K562 (cell line): ENCODE data around the gene OLFML2B. TPM values are rescaled to one million over a fixed set of nuclear protein-coding genes. Genes with fewer than 3 reads are reported as not detected.

Experiments used
- ATAC-seq: fragments of 200-7000 bp; cut with Tn5 transposase; 3 replicates; pipeline ENCODE4 v1.9.1; 2020; ENCODE audit warnings: moderate library complexity
- BruUV-seq: library from RNA; stranded (reverse); fragments of 400-500 nt; replicated peaks from 2 replicates; lab custom pipeline; 2021; lab: Mats Ljungman, UMichigan
- CTCF ChIA-PET: fragments of 300-600 bp; formaldehyde crosslinking; extraction: SDS; loops from one replicate; lab custom pipeline; 2021; ENCODE audit warnings: low intra/inter-chr PET ratio; lab: Yijun Ruan, JAX
- POLR2A ChIA-PET: fragments of 300-600, 350-650 bp; sonication (Branson Sonifier 250); formaldehyde crosslinking; extraction: SDS; loops from one replicate; lab custom pipeline; 2021; ENCODE audit warnings: antibody characterized with exemption, inconsistent platforms; lab: Yijun Ruan, JAX
- DNase-seq, 4 experiments: peaks; one replicate each; pipeline versions ENCODE4 v3.0.0 to v3.0.0-alpha.2; 2011 to 2018; ENCODE audit warnings: low spot score in 3 of 4, mixed read lengths in 3 of 4; ENCODE audit errors: extremely low read depth in 1 of 4
- FAIRE-seq: peaks from 2 replicates; lab custom pipeline; 2011; peaks lifted over from hg19 to GRCh38; lab: Jason Lieb, UNC
- H2AFZ ChIP-seq: 2 replicates; pipeline ENCODE4 v1.6.0; 2011; ENCODE audit warnings: low read depth, low read length, control low read depth, inconsistent platforms
- H3K27ac ChIP-seq: fragments of 200-600 bp; 3 replicates; pipeline ENCODE4 v1.8.0; 2011; ENCODE audit warnings: low read depth, mild to moderate bottlenecking, control low read depth, inconsistent platforms, low read length, moderate library complexity, mixed read lengths; ENCODE audit errors: extremely low read depth
- H3K27me3 ChIP-seq, 2 experiments: fragments of 300-600 bp in 1 of 2; 2 replicates in 1 of 2; 3 replicates in 1 of 2; pipeline versions ENCODE4 v1.6.0 to v1.8.0; 2011; ENCODE audit warnings: inconsistent platforms in 2 of 2, low read length in 2 of 2, mild to moderate bottlenecking in 1 of 2, mixed read lengths in 1 of 2, moderate library complexity in 1 of 2; ENCODE audit not compliant: control insufficient read depth in 2 of 2, insufficient read depth in 2 of 2
- H3K36me3 ChIP-seq: fragments of 300-600 bp; 3 replicates; pipeline ENCODE4 v1.8.0; 2011; ENCODE audit warnings: mild to moderate bottlenecking, low read length, inconsistent platforms; ENCODE audit not compliant: control insufficient read depth, insufficient read depth
- H3K4me1 ChIP-seq, 2 experiments: fragments of 200-600 bp in 1 of 2; replicated peaks in 1 of 2; 2 replicates in 1 of 2; 3 replicates in 1 of 2; pipeline versions ENCODE4 v1.5.1 to v1.8.0; 2011; ENCODE audit warnings: inconsistent platforms in 2 of 2, low read length in 2 of 2, mild to moderate bottlenecking in 1 of 2, mixed read lengths in 1 of 2, moderate library complexity in 1 of 2; ENCODE audit not compliant: control insufficient read depth in 2 of 2, insufficient read depth in 2 of 2
- H3K4me2 ChIP-seq: 2 replicates; pipeline ENCODE4 v1.6.1; 2011; ENCODE audit warnings: low read length, control low read depth, inconsistent platforms, mixed read lengths; ENCODE audit not compliant: insufficient read depth
- H3K4me3 ChIP-seq: fragments of 200-600 bp; sonication (generic), shearing (Covaris generic); 2 replicates; pipeline ENCODE4 v1.5.1; 2016; ENCODE audit warnings: control low read depth, inconsistent platforms
- H3K79me2 ChIP-seq: fragments of 200-600 bp; 3 replicates; pipeline ENCODE4 v1.8.0; 2011; ENCODE audit warnings: low read length, inconsistent platforms; ENCODE audit not compliant: control insufficient read depth, insufficient read depth
- H3K9ac ChIP-seq, 2 experiments: 2 replicates each; pipeline versions ENCODE4 v1.6.0 to v1.6.1; 2011; ENCODE audit warnings: low read depth in 2 of 2, low read length in 2 of 2, control low read depth in 1 of 2, inconsistent platforms in 1 of 2, mild to moderate bottlenecking in 1 of 2, mixed read lengths in 1 of 2; ENCODE audit not compliant: insufficient read depth in 1 of 2
- H3K9me1 ChIP-seq: one replicate; pipeline ENCODE4 v1.6.0; 2011; ENCODE audit warnings: inconsistent platforms, mild to moderate bottlenecking, low read length, moderate library complexity; ENCODE audit not compliant: control insufficient read depth, insufficient read depth
- H3K9me3 ChIP-seq: replicated peaks from 2 replicates; pipeline ENCODE4 v1.5.1; 2011; ENCODE audit warnings: low read depth, low read length, inconsistent platforms; ENCODE audit not compliant: control insufficient read depth, insufficient read depth
- H4K20me1 ChIP-seq: replicated peaks from 2 replicates; pipeline ENCODE4 v1.6.1; 2011; ENCODE audit warnings: low read length, inconsistent platforms, mixed read lengths; ENCODE audit not compliant: control insufficient read depth, insufficient read depth
- CC2D1A ChIP-seq: fragments of 450-650 bp; IDR thresholded peaks from 2 replicates; pipeline ENCODE4 v1.6.1; 2017; ENCODE audit warnings: mild to moderate bottlenecking
- E4F1 ChIP-seq: fragments of 250-450 bp; sonication (Bioruptor Pico); IDR thresholded peaks from 2 replicates; pipeline ENCODE4 v1.5.0; 2021; ENCODE audit warnings: mild to moderate bottlenecking, borderline replicate concordance
- HDAC1 ChIP-seq, 2 experiments: fragments of 450-650 bp; IDR thresholded peaks; 2 replicates each; pipeline ENCODE4 v1.6.1; 2016 to 2017; ENCODE audit warnings: inconsistent platforms in 1 of 2, mild to moderate bottlenecking in 1 of 2, moderate library complexity in 1 of 2
- KLF1 ChIP-seq: fragments of 450-650 bp; IDR thresholded peaks from 2 replicates; pipeline ENCODE4 v1.6.1; 2016; ENCODE audit warnings: missing genetic modification characterization, missing compliant biosample characterization
- MIER1 ChIP-seq: fragments of 450-650 bp; IDR thresholded peaks from 2 replicates; pipeline ENCODE4 v1.6.1; 2016; ENCODE audit warnings: antibody characterized with exemption, mild to moderate bottlenecking, low read depth
- NCOA6 ChIP-seq: fragments of 450-650 bp; IDR thresholded peaks from 2 replicates; pipeline ENCODE4 v1.6.1; 2017; ENCODE audit warnings: mild to moderate bottlenecking
- NR3C1 ChIP-seq: sonication (generic); formaldehyde crosslinking; IDR thresholded peaks from 2 replicates; pipeline ENCODE4 v1.8.1; 2022; ENCODE audit warnings: missing genetic modification reagents
- POLR2AphosphoS2 ChIP-seq: IDR thresholded peaks from 2 replicates; pipeline ENCODE4 v1.6.1; 2012; ENCODE audit warnings: low read length, improper control_type of control experiment
- PRMT5 ChIP-seq: sonication (generic); formaldehyde crosslinking; IDR thresholded peaks from 2 replicates; pipeline ENCODE4 v1.5.0; 2020; ENCODE audit warnings: missing genetic modification reagents
- PTTG1 ChIP-seq: fragments of 450-650 bp; IDR thresholded peaks from 2 replicates; pipeline ENCODE4 v1.6.1; 2016; ENCODE audit warnings: low read depth, mild to moderate bottlenecking, missing genetic modification characterization, missing compliant biosample characterization
- TEAD4 ChIP-seq, 2 experiments: sonication (generic) in 1 of 2; formaldehyde crosslinking in 1 of 2; IDR thresholded peaks; 2 replicates each; pipeline versions ENCODE4 v1.6.1 to v1.8.0; 2012 to 2022; ENCODE audit warnings: borderline replicate concordance in 1 of 2, inconsistent platforms in 1 of 2, low read length in 1 of 2, mild to moderate bottlenecking in 1 of 2, missing genetic modification reagents in 1 of 2
- U2AF2 ChIP-seq: fragments of 200-400 bp; formaldehyde crosslinking; optimal IDR thresholded peaks from 2 replicates; pipeline ENCODE3; 2017; ENCODE audit warnings: low read depth, mild to moderate bottlenecking, low read length
- ZBED1 ChIP-seq: IDR thresholded peaks from 2 replicates; pipeline ENCODE4 v1.6.1; 2014
- ZNF217 ChIP-seq: sonication (generic); formaldehyde crosslinking; IDR thresholded peaks from 2 replicates; pipeline ENCODE4 v1.8.0; 2022; ENCODE audit warnings: mild to moderate bottlenecking, missing genetic modification reagents
- ZNF23 ChIP-seq: fragments of 250-450 bp; sonication (Bioruptor Pico); IDR thresholded peaks from 2 replicates; pipeline ENCODE4 v1.4.0; 2020; ENCODE audit warnings: mild to moderate bottlenecking
- ZNF561 ChIP-seq: fragments of 450-650 bp; formaldehyde crosslinking; conservative IDR thresholded peaks from 2 replicates; pipeline ENCODE4 v1.4.0; 2020; ENCODE audit warnings: mild to moderate bottlenecking, moderate library complexity
- WGBS: fragments of 100-300 bp; shearing (Covaris generic); methylation state at CpG from one replicate; pipeline ENCODE4 v1.1.6; 2016; ENCODE audit warnings: low coverage, mixed read lengths; ENCODE audit not compliant: insufficient coverage; ENCODE audit errors: missing lambda C conversion rate; 5-methylcytosine and 5-hydroxymethylcytosine counted together
- in situ Hi-C: fragments of 300-500 bp; cut with MboI; formaldehyde crosslinking; loops from 4 replicates; pipeline ENCODE4 v1.15.0; 2018; ENCODE audit warnings: inconsistent platforms, mixed read lengths
- intact Hi-C: fragments of 100-400 bp; cut with micrococcal nuclease; formaldehyde crosslinking; loops from 2 replicates; pipeline ENCODE4 v1.14.2; 2022
- polyA plus RNA-seq, 8 experiments: library from polyadenylated mRNA; depleted of rRNA in 4 of 8; stranded (reverse) in 5 of 8; unstranded in 3 of 8; fragments of >200 nt; fragmentation: Nextera tagmentation in 2 of 8; fragmentation: Illumina TruSeq in 1 of 8; extraction: Ambion mirVana in 2 of 8; extraction: Trizol in 1 of 8; gene quantifications; 2 replicates each; pipeline versions ENCODE4 v1.2.1 to v1.2.3, GENCODE V29; 2011 to 2014; ENCODE audit warnings: inconsistent platforms in 1 of 8, missing spikeins in 1 of 8
- total RNA-seq, 7 experiments: library from RNA; depleted of rRNA in 6 of 7; stranded (reverse); fragments of >200 nt in 6 of 7; fragmentation: Illumina TruSeq in 2 of 7; extraction: Trizol in 2 of 7; gene quantifications; 2 replicates each; pipeline versions ENCODE4 v1.2.1 to v1.2.3, GENCODE V29; 2011 to 2021; ENCODE audit warnings: low replicate concordance in 1 of 7

The OLFML2B gene
- total and polyA plus RNA-seq, 9 of the 15 experiments (the other 6 are each of a cell fraction or from before 2014, with no cell fraction given) = not detected

GRCh38 chr1:162015196-162015595 is 8.5 kb downstream of the OLFML2B start:
- BruUV-seq = no TSS peak
- TF ChIP-seq HDAC1 (IDR thresholded peaks at IDR 0.05) (no peak), ZNF217 (CRISPR knock-in tag) (no peak), MIER1 (no peak), CC2D1A (no peak), KLF1 (tag) (no peak), PRMT5 (CRISPR knock-in tag) (no peak), NCOA6 (no peak), E4F1 (no peak), NR3C1 (no peak), U2AF2 (no peak), ZNF561 (CRISPR knock-in tag) (no peak), TEAD4 (IDR thresholded peaks at IDR 0.05; ENCODE audit: low read length) (no peak), TEAD4 (CRISPR knock-in tag; IDR thresholded peaks at IDR 0.05; ENCODE audit: borderline replicate concordance) (no peak), POLR2AphosphoS2 (no peak), PTTG1 (no peak), ZNF23 (no peak), ZBED1 (no peak)

More at GRCh38 chr1:162015196-162015595, 8.5 kb downstream of the OLFML2B start:
- ChIA-PET CTCF (no interaction called here), POLR2A (no interaction called here)
- Histone ChIP-seq H3K4me3 (no peak overlapping the region), H2AFZ (no peak overlapping the region), H3K4me1 (no peaks in the 10 kb centered on the region), H3K36me3 (no peaks in the 10 kb centered on the region), H3K27ac (no peak overlapping the region), H3K27me3 (peaks cover 5 to 45% of the 10 kb centered on the region in 2 experiments; a peak in 3 of 5 replicates), H3K79me2 (no peaks in the 10 kb centered on the region), H4K20me1 (no peaks in the 10 kb centered on the region), H3K9me3 (no peaks in the 10 kb centered on the region), H3K4me2 (no peak overlapping the region), H3K9ac (no peak overlapping the region), H3K9me1 (no peaks in the 10 kb centered on the region)
- FAIRE-seq (no peak), DNase-seq (no peak), ATAC-seq (no peak)
- intact Hi-C loops = no loop called here
- in situ Hi-C loops = loop anchor here (25.0 kb wide), 1 partner anchor 553 kb away; no protein-coding TSS in a partner anchor
- 2% methylated on average over 3 of the region's 3 CpGs for WGBS
